WTC11 (cell line): ENCODE data around the gene MANSC1.

Experiments used
- CTCF ChIP-seq: fragments of 200-600 bp; IDR thresholded peaks from 2 replicates; pipeline ENCODE4 v1.8.0; 2022; ENCODE audit warnings: antibody characterized with exemption
- MXD4 ChIP-seq: fragments of 250-450 bp; sonication (Bioruptor Pico); IDR thresholded peaks from 2 replicates; pipeline ENCODE4 v1.8.0; 2021; ENCODE audit warnings: mild to moderate bottlenecking, moderate library complexity, borderline replicate concordance
- PREB ChIP-seq: sonication (generic); formaldehyde crosslinking; IDR thresholded peaks from 2 replicates; pipeline ENCODE4 v1.8.1; 2022; ENCODE audit warnings: mild to moderate bottlenecking, missing genetic modification reagents, moderate library complexity, borderline replicate concordance
- TP53 ChIP-seq: sonication (generic); formaldehyde crosslinking; IDR thresholded peaks from 2 replicates; pipeline ENCODE4 v1.8.1; 2023; ENCODE audit warnings: mild to moderate bottlenecking, missing genetic modification reagents
- TF ChIP-seq, protein P1 (sequence below): sonication (generic); formaldehyde crosslinking; IDR thresholded peaks from 2 replicates; pipeline ENCODE4 v1.8.1; 2023; ENCODE audit warnings: mild to moderate bottlenecking, missing genetic modification reagents

DNA sequence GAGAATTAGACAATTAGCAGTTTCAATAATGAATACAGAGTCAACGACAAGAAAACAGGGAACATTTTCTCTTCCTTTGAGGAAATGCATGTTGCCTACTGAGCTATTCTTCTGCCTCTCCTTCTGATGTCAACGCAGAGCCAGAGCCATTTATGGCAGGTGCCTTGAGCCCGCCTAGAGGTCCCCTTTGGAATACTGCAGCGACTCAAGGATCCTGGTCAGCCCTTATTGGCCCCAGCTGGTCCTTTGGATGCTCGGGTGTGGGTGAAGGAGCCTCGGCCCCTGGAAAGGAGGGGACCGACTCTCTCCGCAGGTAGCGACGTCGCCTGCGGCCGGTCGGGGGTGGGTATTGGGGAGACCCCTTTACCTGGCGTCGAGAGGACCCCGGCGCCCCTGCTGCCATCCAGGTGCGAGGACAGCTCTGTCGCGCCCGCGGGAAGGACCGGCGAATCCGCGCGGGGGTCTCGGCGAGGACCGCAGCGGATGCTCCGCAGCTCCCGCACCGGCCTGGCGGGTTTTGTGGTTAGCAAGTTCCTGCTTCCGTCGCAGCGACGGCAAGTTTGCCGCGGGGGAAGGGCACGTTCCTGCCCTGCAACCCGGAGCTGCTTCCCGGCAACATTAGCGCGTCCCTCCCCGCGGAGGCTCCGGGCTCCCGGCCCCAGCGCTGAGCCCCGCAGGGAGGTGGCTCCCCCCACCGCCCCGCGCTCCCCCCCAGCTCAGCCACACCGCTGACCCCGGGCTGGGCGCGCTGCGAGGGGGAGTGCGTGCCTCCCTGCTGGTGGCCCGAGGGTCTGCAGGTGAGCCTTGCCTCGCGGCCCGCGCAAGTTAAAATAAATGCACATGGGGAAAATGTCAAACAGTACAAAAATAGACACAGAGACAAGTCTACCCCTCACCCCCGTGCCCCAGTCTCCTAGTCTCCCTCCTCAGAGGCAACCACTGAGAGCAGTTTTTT lies at the start of gene MANSC1:
- TF ChIP-seq TP53 (no peak), MXD4 (CRISPR knock-in tag) (no peak), PREB (no peak), CTCF (0 out of 2 replicates have a peak, but pooled peaks have one; percentile 25)
- TF ChIP-seq, protein P1, sequence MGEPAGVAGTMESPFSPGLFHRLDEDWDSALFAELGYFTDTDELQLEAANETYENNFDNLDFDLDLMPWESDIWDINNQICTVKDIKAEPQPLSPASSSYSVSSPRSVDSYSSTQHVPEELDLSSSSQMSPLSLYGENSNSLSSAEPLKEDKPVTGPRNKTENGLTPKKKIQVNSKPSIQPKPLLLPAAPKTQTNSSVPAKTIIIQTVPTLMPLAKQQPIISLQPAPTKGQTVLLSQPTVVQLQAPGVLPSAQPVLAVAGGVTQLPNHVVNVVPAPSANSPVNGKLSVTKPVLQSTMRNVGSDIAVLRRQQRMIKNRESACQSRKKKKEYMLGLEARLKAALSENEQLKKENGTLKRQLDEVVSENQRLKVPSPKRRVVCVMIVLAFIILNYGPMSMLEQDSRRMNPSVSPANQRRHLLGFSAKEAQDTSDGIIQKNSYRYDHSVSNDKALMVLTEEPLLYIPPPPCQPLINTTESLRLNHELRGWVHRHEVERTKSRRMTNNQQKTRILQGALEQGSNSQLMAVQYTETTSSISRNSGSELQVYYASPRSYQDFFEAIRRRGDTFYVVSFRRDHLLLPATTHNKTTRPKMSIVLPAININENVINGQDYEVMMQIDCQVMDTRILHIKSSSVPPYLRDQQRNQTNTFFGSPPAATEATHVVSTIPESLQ (CRISPR knock-in tag), result no peak
